Keratinocyte (primary cell): ENCODE data around the gene PCDHGB3. TPM values are rescaled to one million over a fixed set of nuclear protein-coding genes. Genes with fewer than 3 reads are reported as not detected.
"Not testable (repeated sequence)": the region's sequence is repeated elsewhere in the genome, so short reads cannot be mapped to it uniquely, and the experiment has no call there.

Source experiments
- DNase-seq: peaks from one replicate; pipeline ENCODE4 v3.0.0-alpha.2; 2011; ENCODE audit warnings: low read depth, missing footprints, low spot score
- FAIRE-seq: peaks from 2 replicates; lab custom pipeline; 2011; peaks lifted over from hg19 to GRCh38; lab: Jason Lieb, UNC
- H2AFZ ChIP-seq: 2 replicates; pipeline ENCODE4 v1.6.0; 2012; ENCODE audit warnings: low read length, control low read depth, inconsistent platforms; ENCODE audit not compliant: control insufficient read depth
- H3K27ac ChIP-seq: 2 replicates; pipeline ENCODE4 v1.5.1; 2011; ENCODE audit warnings: low read length; ENCODE audit not compliant: control insufficient read depth, insufficient read depth
- H3K27me3 ChIP-seq: 3 replicates; pipeline ENCODE4 v1.6.0; 2011; ENCODE audit warnings: low read length; ENCODE audit not compliant: control insufficient read depth, insufficient read depth; ENCODE audit errors: extremely low read depth
- H3K36me3 ChIP-seq, 2 experiments: 2 replicates in 1 of 2; 3 replicates in 1 of 2; pipeline ENCODE4 v1.5.1; 2011; ENCODE audit warnings: low read length in 2 of 2, mild to moderate bottlenecking in 1 of 2; ENCODE audit not compliant: control insufficient read depth in 2 of 2, insufficient read depth in 2 of 2; ENCODE audit errors: extremely low read depth in 1 of 2
- H3K4me1 ChIP-seq: 3 replicates; pipeline ENCODE4 v1.5.1; 2011; ENCODE audit warnings: low read length; ENCODE audit not compliant: control insufficient read depth, insufficient read depth; ENCODE audit errors: extremely low read depth
- H3K4me2 ChIP-seq: 3 replicates; pipeline ENCODE4 v1.6.0; 2011; ENCODE audit warnings: low read depth, low read length; ENCODE audit not compliant: control insufficient read depth, insufficient read depth; ENCODE audit errors: extremely low read depth
- H3K4me3 ChIP-seq, 3 experiments: fragments of 200-600 bp in 1 of 3; sonication (generic) in 1 of 3; 2 replicates in 2 of 3; 3 replicates in 1 of 3; pipeline ENCODE4 v1.5.1; 2011 to 2016; ENCODE audit warnings: low read length in 3 of 3, mild to moderate bottlenecking in 3 of 3, control low read depth in 2 of 3, inconsistent platforms in 1 of 3, low read depth in 1 of 3, mixed read lengths in 1 of 3, mixed run types in 1 of 3, moderate library complexity in 1 of 3; ENCODE audit not compliant: control insufficient read depth in 2 of 3, insufficient read depth in 2 of 3; ENCODE audit errors: extremely low read depth in 1 of 3
- H3K79me2 ChIP-seq: 2 replicates; pipeline ENCODE4 v1.6.0; 2012; ENCODE audit warnings: low read length; ENCODE audit not compliant: control insufficient read depth, insufficient read depth
- H3K9ac ChIP-seq: 3 replicates; pipeline ENCODE4 v1.6.0; 2011; ENCODE audit warnings: low read length; ENCODE audit not compliant: control insufficient read depth, insufficient read depth; ENCODE audit errors: extremely low read depth
- H3K9me1 ChIP-seq: 3 replicates; pipeline ENCODE4 v1.6.0; 2011; ENCODE audit warnings: low read length; ENCODE audit not compliant: control insufficient read depth, insufficient read depth; ENCODE audit errors: extremely low read depth
- H3K9me3 ChIP-seq: 2 replicates; pipeline ENCODE4 v1.5.1; 2012; ENCODE audit warnings: low read depth, low read length; ENCODE audit not compliant: control insufficient read depth
- H4K20me1 ChIP-seq: 3 replicates; pipeline ENCODE4 v1.6.0; 2011; ENCODE audit warnings: low read length; ENCODE audit not compliant: control insufficient read depth, insufficient read depth; ENCODE audit errors: extremely low read depth
- EZH2 ChIP-seq: IDR thresholded peaks from one replicate; pipeline ENCODE4 v1.6.1; 2012; ENCODE audit warnings: inconsistent platforms, mild to moderate bottlenecking, low read length, moderate library complexity
- dilution Hi-C: fragments of 300-500 bp; cut with MboI; formaldehyde crosslinking; loops from one replicate; pipeline ENCODE4 v1.7.0; 2020; ENCODE audit warnings: low sequenced_read_pairs; ENCODE audit not compliant: extremely low pct_ligation_motif_present
- polyA plus RNA-seq, 5 experiments: library from polyadenylated mRNA; depleted of rRNA in 3 of 5; stranded (reverse) in 3 of 5; stranded (forward) in 1 of 5; unstranded in 1 of 5; fragments of >200 nt; gene quantifications; 1 replicate in 1 of 5; 2 replicates in 3 of 5; 3 replicates in 1 of 5; pipeline versions ENCODE4 v1.2.1 to v1.2.3, GENCODE V29; 2011 to 2012; ENCODE audit warnings: missing spikeins in 2 of 5, low read depth in 1 of 5, low replicate concordance in 1 of 5
- TF ChIP-seq, protein P1 (sequence below), 3 experiments: IDR thresholded peaks in 1 of 3; conservative IDR thresholded peaks in 1 of 3; optimal IDR thresholded peaks in 1 of 3; 2 replicates in 2 of 3; 3 replicates in 1 of 3; pipeline versions ENCODE3 to v1.5.1; 2011; ENCODE audit warnings: low read length in 3 of 3, mild to moderate bottlenecking in 3 of 3, moderate library complexity in 2 of 3, control low read depth in 1 of 3, inconsistent platforms in 1 of 3; ENCODE audit not compliant: insufficient read depth in 2 of 3; ENCODE audit errors: extremely low read depth in 1 of 3

PCDHGB3 gene
- polyA plus RNA-seq, 1 donor (not counting 4 experiments of a cell fraction or from before 2014, with no cell fraction given), result 0.18 TPM

DNA sequence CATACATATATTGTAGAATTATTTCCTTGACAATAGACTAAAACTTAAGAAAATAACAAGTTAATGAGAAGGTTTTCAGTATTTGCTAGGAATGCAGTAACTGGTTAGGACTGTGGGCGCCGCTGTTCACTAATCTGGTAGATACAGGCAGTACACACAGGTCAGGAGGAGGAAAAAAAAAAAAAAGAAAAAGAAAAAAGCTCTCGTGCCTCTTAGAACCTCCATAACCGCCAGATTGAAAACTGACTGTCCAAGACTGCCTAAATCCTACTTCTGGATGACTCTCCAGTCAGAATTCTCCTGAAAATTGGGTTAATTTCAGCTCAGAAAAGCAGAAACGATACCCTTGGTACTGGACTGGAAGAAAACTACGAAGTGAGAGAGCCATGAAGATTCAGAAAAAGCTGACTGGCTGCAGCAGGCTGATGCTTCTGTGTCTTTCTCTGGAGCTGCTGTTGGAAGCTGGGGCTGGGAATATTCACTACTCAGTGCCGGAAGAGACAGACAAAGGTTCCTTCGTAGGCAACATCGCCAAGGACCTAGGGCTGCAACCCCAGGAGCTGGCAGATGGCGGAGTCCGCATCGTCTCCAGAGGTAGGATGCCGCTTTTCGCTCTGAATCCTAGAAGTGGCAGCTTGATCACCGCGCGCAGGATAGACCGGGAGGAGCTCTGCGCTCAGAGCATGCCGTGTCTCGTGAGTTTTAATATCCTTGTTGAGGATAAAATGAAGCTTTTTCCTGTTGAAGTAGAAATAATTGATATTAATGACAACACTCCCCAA is 39.6 kb upstream of the PCDHGB3 start, which contains the start of gene PCDHGA1:
PCDHGA1 (plus strand) TSS at position 216 of the 782 bp plus-strand sequence.
- Histone ChIP-seq H3K9me1 (no peaks in the 10 kb centered on the region), H3K27ac (no peak within 1 kb of the TSS), H3K79me2 (no peaks in the 10 kb centered on the region), H3K4me1 (no peaks in the 10 kb centered on the region), H3K4me3 (peak within 1 kb of the TSS; percentile 12 to 31 (median 18)), H2AFZ (peak within 1 kb of the TSS; percentile 47), H4K20me1 (no peaks in the 10 kb centered on the region), H3K4me2 (peak within 1 kb of the TSS; percentile 55), H3K27me3 (peaks cover 4% of the 10 kb centered on the region), H3K9ac (no peak within 1 kb of the TSS), H3K36me3 (no peaks in the 10 kb centered on the region), H3K9me3 (no peaks in the 10 kb centered on the region)
- TF ChIP-seq EZH2, result no peak
- TF ChIP-seq, protein P1, sequence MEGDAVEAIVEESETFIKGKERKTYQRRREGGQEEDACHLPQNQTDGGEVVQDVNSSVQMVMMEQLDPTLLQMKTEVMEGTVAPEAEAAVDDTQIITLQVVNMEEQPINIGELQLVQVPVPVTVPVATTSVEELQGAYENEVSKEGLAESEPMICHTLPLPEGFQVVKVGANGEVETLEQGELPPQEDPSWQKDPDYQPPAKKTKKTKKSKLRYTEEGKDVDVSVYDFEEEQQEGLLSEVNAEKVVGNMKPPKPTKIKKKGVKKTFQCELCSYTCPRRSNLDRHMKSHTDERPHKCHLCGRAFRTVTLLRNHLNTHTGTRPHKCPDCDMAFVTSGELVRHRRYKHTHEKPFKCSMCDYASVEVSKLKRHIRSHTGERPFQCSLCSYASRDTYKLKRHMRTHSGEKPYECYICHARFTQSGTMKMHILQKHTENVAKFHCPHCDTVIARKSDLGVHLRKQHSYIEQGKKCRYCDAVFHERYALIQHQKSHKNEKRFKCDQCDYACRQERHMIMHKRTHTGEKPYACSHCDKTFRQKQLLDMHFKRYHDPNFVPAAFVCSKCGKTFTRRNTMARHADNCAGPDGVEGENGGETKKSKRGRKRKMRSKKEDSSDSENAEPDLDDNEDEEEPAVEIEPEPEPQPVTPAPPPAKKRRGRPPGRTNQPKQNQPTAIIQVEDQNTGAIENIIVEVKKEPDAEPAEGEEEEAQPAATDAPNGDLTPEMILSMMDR (optimal IDR thresholded peaks at IDR 0.05 in 1 of 3, IDR thresholded peaks at IDR 0.05 in 1 of 3, conservative IDR thresholded peaks at IDR 0.05 in 1 of 3; ENCODE audit: extremely low read depth in 1 of 3, insufficient read depth in 2 of 3, low read length in 3 of 3), result peak; percentile 21 to 47 (median 28)
- no peak for DNase-seq
- dilution Hi-C loops, result no loop called here
- no peak for FAIRE-seq

DNA sequence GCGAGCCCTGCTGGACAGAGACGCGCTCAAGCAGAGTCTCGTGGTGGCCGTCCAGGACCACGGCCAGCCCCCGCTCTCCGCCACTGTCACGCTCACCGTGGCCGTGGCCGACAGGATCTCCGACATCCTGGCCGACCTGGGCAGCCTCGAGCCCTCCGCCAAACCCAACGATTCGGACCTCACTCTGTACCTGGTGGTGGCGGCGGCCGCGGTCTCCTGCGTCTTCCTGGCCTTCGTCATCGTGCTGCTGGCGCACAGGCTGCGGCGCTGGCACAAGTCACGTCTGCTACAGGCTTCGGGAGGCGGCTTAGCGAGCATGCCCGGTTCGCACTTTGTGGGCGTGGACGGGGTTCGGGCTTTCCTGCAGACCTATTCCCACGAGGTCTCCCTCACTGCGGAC is 37.5 kb upstream of the PCDHGB3 start:
- H4K20me1 ChIP-seq, H3K27ac ChIP-seq, dilution Hi-C loops, H2AFZ ChIP-seq, H3K4me2 ChIP-seq, FAIRE-seq, H3K9me1 ChIP-seq, H3K36me3 ChIP-seq, H3K9me3 ChIP-seq, H3K27me3 ChIP-seq, DNase-seq, H3K4me3 ChIP-seq, H3K4me1 ChIP-seq, H3K9ac ChIP-seq, H3K79me2 ChIP-seq: not testable (repeated sequence)
